H9 (cell line): Measurements from ENCODE around the gene SNX33. TPM values are rescaled to one million over a fixed set of nuclear protein-coding genes. Genes with fewer than 3 reads are reported as not detected.

ENCODE experiments used
- DNase-seq: peaks from one replicate; pipeline ENCODE4 v3.0.0-alpha.2; 2017
- H2AFZ ChIP-seq: one replicate; pipeline ENCODE4 v1.6.1; 2013; ENCODE audit warnings: mild to moderate bottlenecking, low read length, control low read depth, moderate library complexity
- H2AK5ac ChIP-seq: 2 replicates; pipeline ENCODE4 v1.6.1; 2013; ENCODE audit warnings: low read length, control low read depth, mixed read lengths; ENCODE audit not compliant: insufficient read length
- H2BK120ac ChIP-seq: one replicate; pipeline ENCODE4 v1.6.1; 2013; ENCODE audit warnings: low read depth, mild to moderate bottlenecking, low read length, control low read depth, inconsistent platforms; ENCODE audit not compliant: poor library complexity, severe bottlenecking
- H2BK12ac ChIP-seq: 2 replicates; pipeline ENCODE4 v1.6.1; 2013; ENCODE audit warnings: low read length, control low read depth, mixed read lengths, low read depth; ENCODE audit not compliant: insufficient read length
- H2BK15ac ChIP-seq: 2 replicates; pipeline ENCODE4 v1.6.1; 2013; ENCODE audit warnings: low read depth, low read length, control low read depth
- H2BK20ac ChIP-seq: one replicate; pipeline ENCODE4 v1.6.1; 2013; ENCODE audit warnings: low read depth, mild to moderate bottlenecking, low read length, control low read depth, inconsistent platforms; ENCODE audit not compliant: poor library complexity, severe bottlenecking
- H2BK5ac ChIP-seq: 2 replicates; pipeline ENCODE4 v1.6.1; 2013; ENCODE audit warnings: low read length, control low read depth, mixed read lengths; ENCODE audit not compliant: insufficient read length
- H3K14ac ChIP-seq: 2 replicates; pipeline ENCODE4 v1.6.1; 2013; ENCODE audit warnings: low read length, control low read depth; ENCODE audit not compliant: insufficient read depth
- H3K18ac ChIP-seq: 2 replicates; pipeline ENCODE4 v1.6.1; 2013; ENCODE audit warnings: low read depth, mild to moderate bottlenecking, mixed read lengths, low read length, control low read depth; ENCODE audit not compliant: insufficient read length
- H3K23ac ChIP-seq: 2 replicates; pipeline ENCODE4 v1.6.1; 2013; ENCODE audit warnings: low read length, control low read depth, mixed read lengths, low read depth; ENCODE audit not compliant: insufficient read length
- H3K23me2 ChIP-seq: 2 replicates; pipeline ENCODE4 v1.6.1; 2013; ENCODE audit warnings: low read depth, mild to moderate bottlenecking, mixed read lengths, low read length, control low read depth; ENCODE audit not compliant: insufficient read length, poor library complexity, severe bottlenecking
- H3K27ac ChIP-seq: 2 replicates; pipeline ENCODE4 v1.5.1; 2013; ENCODE audit warnings: low read length, control low read depth, mixed read lengths, low read depth; ENCODE audit not compliant: insufficient read length
- H3K27me3 ChIP-seq: 2 replicates; pipeline ENCODE4 v1.6.1; 2013; ENCODE audit warnings: low read length, control low read depth, inconsistent platforms; ENCODE audit not compliant: insufficient read depth
- H3K4ac ChIP-seq: 2 replicates; pipeline ENCODE4 v1.6.1; 2013; ENCODE audit warnings: low read depth, mild to moderate bottlenecking, control low read depth, inconsistent platforms, low read length, moderate library complexity
- H3K4me1 ChIP-seq: 2 replicates; pipeline ENCODE4 v1.6.1; 2013; ENCODE audit warnings: low read length, control low read depth, inconsistent platforms; ENCODE audit not compliant: insufficient read depth
- H3K4me2 ChIP-seq: 2 replicates; pipeline ENCODE4 v1.6.1; 2013; ENCODE audit warnings: low read length, control low read depth, mixed read lengths; ENCODE audit not compliant: insufficient read length, insufficient read depth
- H3K56ac ChIP-seq: 2 replicates; pipeline ENCODE4 v1.6.1; 2013; ENCODE audit warnings: low read depth, mild to moderate bottlenecking, mixed read lengths, low read length, control low read depth; ENCODE audit not compliant: insufficient read length
- H3K79me1 ChIP-seq: 2 replicates; pipeline ENCODE4 v1.6.1; 2013; ENCODE audit warnings: low read depth, mild to moderate bottlenecking, moderate library complexity, low read length, control low read depth, inconsistent platforms; ENCODE audit not compliant: insufficient read depth, poor library complexity, severe bottlenecking
- H3K79me2 ChIP-seq: 2 replicates; pipeline ENCODE4 v1.6.1; 2013; ENCODE audit warnings: low read length, control low read depth, inconsistent platforms; ENCODE audit not compliant: insufficient read depth
- H3K9ac ChIP-seq: 2 replicates; pipeline ENCODE4 v1.6.1; 2013; ENCODE audit warnings: low read length, control low read depth, mixed read lengths; ENCODE audit not compliant: insufficient read length; ENCODE audit errors: extremely low read depth
- H3K9me3 ChIP-seq: one replicate; pipeline ENCODE4 v1.6.1; 2013; ENCODE audit warnings: low read depth, low read length, inconsistent platforms; ENCODE audit not compliant: control insufficient read depth
- H3T11ph ChIP-seq: one replicate; pipeline ENCODE4 v1.6.1; 2013; ENCODE audit warnings: mild to moderate bottlenecking, low read length, control low read depth, inconsistent platforms
- H4K20me1 ChIP-seq: one replicate; pipeline ENCODE4 v1.6.1; 2013; ENCODE audit not compliant: control insufficient read depth, insufficient read length, insufficient read depth
- H4K5ac ChIP-seq: 2 replicates; pipeline ENCODE4 v1.6.1; 2013; ENCODE audit warnings: low read depth, mild to moderate bottlenecking, mixed read lengths, low read length, control low read depth; ENCODE audit not compliant: insufficient read length
- H4K8ac ChIP-seq: replicated peaks from 2 replicates; pipeline ENCODE4 v1.6.1; 2013; ENCODE audit warnings: low read length, control low read depth, mixed read lengths, low read depth; ENCODE audit not compliant: insufficient read length
- H4K91ac ChIP-seq: 2 replicates; pipeline ENCODE4 v1.6.1; 2013; ENCODE audit warnings: low read depth, mild to moderate bottlenecking, moderate library complexity, mixed read lengths, low read length, control low read depth; ENCODE audit not compliant: insufficient read length
- H3K27ac Mint-ChIP-seq, 3 experiments: 2 replicates in 2 of 3; 3 replicates in 1 of 3; pipeline ENCODE4 v1.8.0; 2020 to 2021; ENCODE audit warnings: mixed read lengths in 3 of 3, mild to moderate bottlenecking in 1 of 3, moderate library complexity in 1 of 3
- H3K27me3 Mint-ChIP-seq: 2 replicates; pipeline ENCODE4 v1.8.0; 2021; ENCODE audit warnings: low read depth, mild to moderate bottlenecking, moderate library complexity, mixed read lengths
- H3K36me3 Mint-ChIP-seq, 3 experiments: 2 replicates in 2 of 3; 3 replicates in 1 of 3; pipeline ENCODE4 v1.8.0; 2020 to 2021; ENCODE audit warnings: low read depth in 3 of 3, mixed read lengths in 3 of 3; ENCODE audit not compliant: insufficient read depth in 1 of 3
- H3K4me1 Mint-ChIP-seq, 2 experiments: 2 replicates each; pipeline ENCODE4 v1.8.0; 2020; ENCODE audit warnings: mixed read lengths in 2 of 2
- H3K4me3 Mint-ChIP-seq, 2 experiments: 2 replicates in 1 of 2; 3 replicates in 1 of 2; pipeline ENCODE4 v1.8.0; 2020 to 2021; ENCODE audit warnings: mild to moderate bottlenecking in 2 of 2, mixed read lengths in 2 of 2, moderate library complexity in 1 of 2
- H3K9me3 Mint-ChIP-seq, 2 experiments: 2 replicates in 1 of 2; 3 replicates in 1 of 2; pipeline ENCODE4 v1.8.0; 2020; ENCODE audit warnings: mild to moderate bottlenecking in 2 of 2, mixed read lengths in 2 of 2, moderate library complexity in 1 of 2
- CTCF ChIP-seq: fragments of 200-600 bp; sonication (generic); conservative IDR thresholded peaks from 3 replicates; pipeline ENCODE4 v1.8.0; 2021; ENCODE audit warnings: antibody characterized with exemption, mild to moderate bottlenecking
- WGBS: extraction: QIAGEN DNeasy Blood & Tissue Kit; methylation state at CpG from one replicate; pipeline ENCODE4 v1.1.7; 2013; ENCODE audit warnings: missing lambda C conversion rate, low lambda C conversion rate, mixed read lengths; ENCODE audit not compliant: insufficient read length; ENCODE audit errors: extremely low coverage; 5-methylcytosine and 5-hydroxymethylcytosine counted together
- total RNA-seq: library from RNA; stranded (reverse); gene quantifications from 2 replicates; pipeline ENCODE4 v1.2.1, GENCODE V29; 2021

The SNX33 gene
- total RNA-seq, 1 experiment from 2014 or later = 17.7 TPM

GRCh38 chr15:75599401-75599800 is 48.3 kb upstream of the SNX33 start:
- H3K23me2 ChIP-seq = no peaks in the 10 kb centered on the region
- H2BK5ac ChIP-seq = no peak overlapping the region
- no peak overlapping the region for H2BK20ac ChIP-seq
- no CpG with 5 or more reads among the region's 2 CpGs for WGBS
- no peak overlapping the region for H3K27ac ChIP-seq
- no peak overlapping the region for H3T11ph ChIP-seq
- H3K18ac ChIP-seq = no peak overlapping the region
- H3K27ac Mint-ChIP-seq = no peak overlapping the region
- H3K23ac ChIP-seq = no peak overlapping the region
- H3K36me3 Mint-ChIP-seq = peaks cover 12 to 59% (median 41%) of the 10 kb centered on the region in 3 experiments; a peak in 5 of 7 replicates
- no peak overlapping the region for H4K8ac ChIP-seq
- no peaks in the 10 kb centered on the region for H3K27me3 ChIP-seq
- no peak overlapping the region for H3K4me2 ChIP-seq
- H3K14ac ChIP-seq = no peak overlapping the region
- H2BK15ac ChIP-seq = no peak overlapping the region
- no peak overlapping the region for H4K5ac ChIP-seq
- no peak for TF ChIP-seq CTCF
- no peaks in the 10 kb centered on the region for H3K9me3 Mint-ChIP-seq
- no peak overlapping the region for H2BK120ac ChIP-seq
- H3K56ac ChIP-seq = no peak overlapping the region
- H3K79me1 ChIP-seq = no peaks in the 10 kb centered on the region
- H4K20me1 ChIP-seq = no peaks in the 10 kb centered on the region
- no peaks in the 10 kb centered on the region for H3K79me2 ChIP-seq
- H3K4me1 Mint-ChIP-seq = no peaks in the 10 kb centered on the region
- no peaks in the 10 kb centered on the region for H3K4me1 ChIP-seq
- no peak overlapping the region for H2AFZ ChIP-seq
- no peak overlapping the region for H3K9ac ChIP-seq
- no peaks in the 10 kb centered on the region for H3K9me3 ChIP-seq
- no peak overlapping the region for H2BK12ac ChIP-seq
- DNase-seq = no peak
- no peak overlapping the region for H2AK5ac ChIP-seq
- H3K4ac ChIP-seq = no peak overlapping the region
- H4K91ac ChIP-seq = no peak overlapping the region
- no peak overlapping the region for H3K4me3 Mint-ChIP-seq
- no peaks in the 10 kb centered on the region for H3K27me3 Mint-ChIP-seq
